ENCODE data around the gene MCM3AP. TPM values are rescaled to one million over a fixed set of nuclear protein-coding genes. Genes with fewer than 3 reads are reported as not detected.

The MCM3AP gene
- total and polyA plus RNA-seq, 8 donors: 77.4 to 106 (median 94.9) TPM

GRCh38 chr21:46189213-46189958 lies 96.0 kb downstream of the MCM3AP start:
- TF ChIP-seq CTCF (IDR thresholded peaks at IDR 0.05): no peak
- H3K27ac ChIP-seq: peak overlapping the region; percentile 39 to 80
- H3K9me3 ChIP-seq: no peaks in the 10 kb centered on the region

GRCh38 chr21:46188226-46189212 lies 96.9 kb downstream of the MCM3AP start:
- DNase-seq (no peak), ATAC-seq (peak; percentile 49)
- no peak for TF ChIP-seq CTCF (IDR thresholded peaks at IDR 0.05)
- H3K36me3 ChIP-seq: peaks cover 0 to 45% of the 10 kb centered on the region in 2 donors
- H3K27me3 ChIP-seq: no peaks in the 10 kb centered on the region
- intact Hi-C loops (cut with DNase I): no loop called here
- no peak overlapping the region for H3K4me3 ChIP-seq
- peak overlapping the region; percentile 39 to 80 for H3K27ac ChIP-seq
- H3K9me3 ChIP-seq: no peaks in the 10 kb centered on the region
- H3K4me1 ChIP-seq: peaks cover 0 to 29% of the 10 kb centered on the region in 2 donors

More at GRCh38 chr21:46189213-46189958, 96.0 kb downstream of the MCM3AP start:
- peaks cover 0 to 54% of the 10 kb centered on the region in 2 donors for H3K36me3 ChIP-seq
- H3K4me1 ChIP-seq: peaks cover 0 to 29% of the 10 kb centered on the region in 2 donors
- intact Hi-C loops (cut with DNase I): no loop called here
- no peak for ATAC-seq
- no peaks in the 10 kb centered on the region for H3K27me3 ChIP-seq
- no peak for DNase-seq
- no peak overlapping the region for H3K4me3 ChIP-seq

DNA sequence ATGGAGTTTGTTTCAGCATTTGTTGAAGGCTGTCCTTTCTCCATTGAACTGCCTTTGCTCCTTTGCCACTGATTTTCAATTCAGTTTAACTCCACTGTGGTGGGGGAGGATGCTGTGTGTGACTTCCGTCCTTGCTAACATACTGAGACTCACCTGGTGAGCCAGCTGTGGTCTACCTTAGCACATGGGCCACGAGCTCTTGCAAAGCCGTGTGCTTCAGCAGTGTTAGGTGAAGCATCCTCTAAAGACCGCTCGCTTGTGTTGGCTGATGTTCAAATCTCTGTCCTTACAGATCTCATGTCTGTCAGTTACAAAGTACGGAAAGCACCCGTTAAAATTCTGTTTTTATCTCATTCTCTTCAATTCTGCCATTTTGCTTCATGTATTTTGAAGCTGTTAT lies 97.6 kb downstream of the MCM3AP start:
- ATAC-seq: no peak

GRCh38 chr21:46187261-46187660 lies 98.2 kb downstream of the MCM3AP start:
- H3K9me3 ChIP-seq: no peaks in the 10 kb centered on the region
- no peak for ATAC-seq
- H3K36me3 ChIP-seq: peaks cover 0 to 36% of the 10 kb centered on the region in 2 donors
- H3K4me3 ChIP-seq: no peak overlapping the region
- intact Hi-C loops (cut with DNase I): no loop called here
- TF ChIP-seq CTCF (IDR thresholded peaks at IDR 0.05): no peak
- peak overlapping the region in 1 of 2 donors; percentile 80 for H3K27ac ChIP-seq
- H3K27me3 ChIP-seq: no peaks in the 10 kb centered on the region
- H3K4me1 ChIP-seq: peaks cover 0 to 29% of the 10 kb centered on the region in 2 donors
- no peak for DNase-seq

More for the DNA sequence above, 97.6 kb downstream of the MCM3AP start:
- Histone ChIP-seq H3K27ac (peak overlapping the region in 1 of 2 donors; percentile 80), H3K4me1 (peaks cover 0 to 29% of the 10 kb centered on the region in 2 donors), H3K27me3 (no peaks in the 10 kb centered on the region), H3K9me3 (no peaks in the 10 kb centered on the region), H3K4me3 (no peak overlapping the region), H3K36me3 (peaks cover 0 to 41% of the 10 kb centered on the region in 2 donors)
- no peak for DNase-seq
- no peak for TF ChIP-seq CTCF (IDR thresholded peaks at IDR 0.05)
- intact Hi-C loops (cut with DNase I): no loop called here

All from left lung (tissue), 10 donors.